GM18873 (cell line): Measurements from ENCODE around the gene C1QTNF8.
"Not testable (repeated sequence)": the region's sequence is repeated elsewhere in the genome, so short reads cannot be mapped to it uniquely, and the experiment has no call there.

Experiments
- ATAC-seq: cut with Tn5 transposase; IDR thresholded peaks from one replicate; pipeline ENCODE4 v1.9.1; 2021; ENCODE audit warnings: mild to moderate bottlenecking, moderate library complexity, moderate number of reproducible peaks; ENCODE audit not compliant: unreplicated experiment, low FRiP score

C1QTNF8 gene

GRCh38 chr16:1095450-1096168, 435 bp downstream of the C1QTNF8 start:
- no peak for ATAC-seq

GRCh38 chr16:1094601-1095449, 1.2 kb downstream of the C1QTNF8 start:
- ATAC-seq: no peak

- no peak for ATAC-seq
Measured at GRCh38 chr16:1094124-1094479, 1.9 kb downstream of the C1QTNF8 start.

DNA sequence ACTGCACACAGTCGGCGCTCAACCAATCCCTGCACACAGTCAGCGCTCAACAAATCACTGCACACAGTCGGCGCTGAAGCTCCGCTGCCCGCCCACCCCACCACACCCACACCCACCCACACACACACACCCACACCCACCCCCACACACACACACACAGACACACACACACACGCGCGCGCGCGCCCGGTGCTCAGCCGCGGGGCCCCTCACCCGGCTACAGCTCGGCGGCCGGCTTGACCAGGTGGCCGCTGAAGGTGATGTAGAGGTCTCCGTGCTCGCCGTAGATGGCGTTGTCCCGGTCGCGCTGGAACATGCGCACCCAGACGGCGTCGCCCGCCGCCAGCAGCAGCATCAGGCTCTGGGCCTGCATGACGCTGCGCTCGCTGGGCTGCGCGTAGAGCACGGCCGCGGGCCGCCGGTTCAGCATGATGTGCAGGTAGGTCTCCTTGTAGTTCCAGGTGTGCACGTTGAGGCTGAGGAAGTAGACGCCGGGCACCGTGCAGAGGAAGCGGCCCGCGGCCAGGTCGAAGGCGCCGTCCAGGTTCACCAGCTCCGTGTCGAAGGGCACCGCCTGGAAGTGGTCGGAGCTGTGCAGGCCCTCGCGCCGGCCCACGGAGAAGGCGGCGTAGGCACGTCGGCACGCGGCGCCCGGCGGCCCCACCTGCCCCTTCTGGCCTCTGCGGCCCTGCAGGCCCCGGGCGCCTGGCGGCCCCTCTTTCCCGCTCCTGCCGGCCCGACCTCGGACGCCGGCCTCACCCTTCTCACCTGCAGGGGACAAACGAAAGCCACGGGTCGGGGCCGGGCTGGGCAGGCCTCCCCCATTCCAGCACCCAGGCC, 2.5 kb downstream of the C1QTNF8 start:
- ATAC-seq: no peak

DNA sequence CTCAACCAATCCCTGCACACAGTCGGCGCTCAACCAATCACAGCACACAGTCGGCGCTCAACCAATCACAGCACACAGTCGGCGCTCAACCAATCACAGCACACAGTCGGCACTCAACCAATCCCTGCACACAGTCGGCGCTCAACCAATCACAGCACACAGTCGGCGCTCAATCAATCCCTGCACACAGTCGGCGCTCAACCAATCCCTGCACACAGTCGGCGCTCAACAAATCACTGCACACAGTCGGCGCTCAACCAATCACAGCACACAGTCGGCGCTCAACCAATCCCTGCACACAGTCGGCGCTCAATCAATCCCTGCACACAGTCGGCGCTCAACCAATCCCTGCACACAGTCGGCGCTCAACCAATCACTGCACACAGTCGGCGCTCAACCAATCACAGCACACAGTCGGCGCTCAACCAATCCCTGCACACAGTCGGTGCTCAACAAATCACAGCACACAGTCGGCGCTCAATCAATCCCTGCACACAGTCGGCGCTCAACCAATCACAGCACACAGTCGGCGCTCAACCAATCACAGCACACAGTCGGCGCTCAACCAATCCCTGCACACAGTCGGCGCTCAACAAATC, 3.3 kb downstream of the C1QTNF8 start:
- not testable (repeated sequence) for ATAC-seq

GRCh38 chr16:1091992-1092552, 4.0 kb downstream of the C1QTNF8 start:
- ATAC-seq: no peak

DNA sequence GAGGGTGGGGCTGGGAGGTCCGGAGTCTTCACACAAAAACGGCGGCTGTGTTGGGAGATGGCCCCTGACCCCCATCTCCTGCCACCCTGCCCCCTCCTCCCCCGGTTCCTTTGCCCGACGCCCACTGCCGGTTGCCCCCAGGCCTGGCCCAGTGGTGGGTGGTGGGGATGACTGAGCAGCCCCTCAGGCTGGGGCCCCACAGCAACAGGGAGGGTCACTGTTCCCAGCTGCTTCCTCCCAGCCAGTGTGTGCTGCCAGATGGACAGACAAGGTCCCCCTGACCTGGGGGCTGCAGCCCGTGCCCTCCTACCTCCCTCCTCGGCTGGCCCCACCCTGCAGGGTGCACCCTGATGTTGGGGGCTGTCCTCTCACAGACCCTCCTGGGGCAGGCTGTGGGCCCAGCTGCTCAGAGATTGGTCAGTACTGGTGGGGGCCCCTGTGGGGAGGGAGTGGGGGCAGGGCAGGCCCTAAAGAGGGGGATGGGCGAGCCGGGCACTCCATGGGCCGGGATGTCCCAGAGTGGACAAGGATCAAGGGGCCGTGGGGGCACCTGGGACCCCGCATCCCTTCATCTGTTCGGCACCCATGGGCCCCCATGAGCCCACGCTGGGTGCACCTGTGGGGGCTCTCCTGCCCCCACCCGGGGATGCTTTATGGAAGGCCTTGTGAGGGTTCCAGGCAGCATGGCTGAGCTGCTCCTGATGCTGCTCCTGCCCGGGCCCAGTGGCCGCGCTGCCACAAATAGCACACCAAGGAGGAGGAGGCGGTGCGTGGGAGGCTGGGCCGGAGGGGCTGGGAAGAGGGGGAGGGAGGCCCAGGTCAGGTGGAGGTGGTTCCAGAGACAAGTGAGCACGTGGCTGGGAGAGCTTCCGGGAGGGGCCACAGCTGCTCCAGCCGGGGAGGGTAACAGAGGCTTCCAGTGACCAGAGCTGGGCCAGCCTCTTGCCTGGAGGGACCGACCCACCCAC, 5.1 kb downstream of the C1QTNF8 start:
- no peak for ATAC-seq

DNA sequence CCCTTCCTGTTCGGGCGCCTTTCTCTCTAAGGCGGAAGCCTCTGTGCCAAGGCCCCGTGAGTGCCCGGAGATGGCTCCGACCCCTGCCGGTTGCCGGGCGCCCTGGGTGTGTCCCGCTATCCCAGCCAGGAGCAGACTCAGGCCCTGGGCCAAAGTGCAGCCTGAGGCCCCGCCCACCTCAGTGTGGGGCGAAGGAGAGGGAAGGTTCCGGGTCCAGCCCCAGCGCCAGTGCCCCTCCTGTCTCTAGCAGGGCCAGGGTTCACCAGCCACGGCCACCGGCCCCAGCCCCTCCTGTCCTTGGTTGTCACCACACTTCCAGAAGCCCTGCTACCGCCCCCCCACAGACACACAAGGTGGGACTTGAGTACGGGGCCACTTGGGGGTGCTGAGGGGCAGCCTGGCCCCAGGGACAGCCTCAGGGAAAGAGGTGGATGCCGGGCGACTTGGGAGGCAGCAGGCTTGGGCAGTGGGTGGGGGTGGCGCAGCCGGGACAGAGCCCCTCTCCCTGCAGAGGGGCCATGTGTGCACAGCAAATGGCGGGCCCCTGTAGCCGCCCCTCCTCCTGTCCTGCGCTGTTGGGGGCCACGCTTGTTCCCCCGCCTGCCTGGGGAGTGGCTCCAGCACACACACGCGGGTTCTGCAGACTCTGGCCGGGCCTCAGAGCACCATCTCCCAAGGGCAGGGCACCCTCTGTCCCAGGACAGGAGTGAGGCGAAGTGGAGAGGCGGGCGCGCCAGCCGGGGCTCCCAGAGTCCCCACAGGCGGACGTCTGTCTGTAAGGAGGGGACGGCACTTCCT, 6.0 kb downstream of the C1QTNF8 start:
- ATAC-seq: no peak

GRCh38 chr16:1089439-1089821, 6.6 kb downstream of the C1QTNF8 start:
- ATAC-seq: no peak

DNA sequence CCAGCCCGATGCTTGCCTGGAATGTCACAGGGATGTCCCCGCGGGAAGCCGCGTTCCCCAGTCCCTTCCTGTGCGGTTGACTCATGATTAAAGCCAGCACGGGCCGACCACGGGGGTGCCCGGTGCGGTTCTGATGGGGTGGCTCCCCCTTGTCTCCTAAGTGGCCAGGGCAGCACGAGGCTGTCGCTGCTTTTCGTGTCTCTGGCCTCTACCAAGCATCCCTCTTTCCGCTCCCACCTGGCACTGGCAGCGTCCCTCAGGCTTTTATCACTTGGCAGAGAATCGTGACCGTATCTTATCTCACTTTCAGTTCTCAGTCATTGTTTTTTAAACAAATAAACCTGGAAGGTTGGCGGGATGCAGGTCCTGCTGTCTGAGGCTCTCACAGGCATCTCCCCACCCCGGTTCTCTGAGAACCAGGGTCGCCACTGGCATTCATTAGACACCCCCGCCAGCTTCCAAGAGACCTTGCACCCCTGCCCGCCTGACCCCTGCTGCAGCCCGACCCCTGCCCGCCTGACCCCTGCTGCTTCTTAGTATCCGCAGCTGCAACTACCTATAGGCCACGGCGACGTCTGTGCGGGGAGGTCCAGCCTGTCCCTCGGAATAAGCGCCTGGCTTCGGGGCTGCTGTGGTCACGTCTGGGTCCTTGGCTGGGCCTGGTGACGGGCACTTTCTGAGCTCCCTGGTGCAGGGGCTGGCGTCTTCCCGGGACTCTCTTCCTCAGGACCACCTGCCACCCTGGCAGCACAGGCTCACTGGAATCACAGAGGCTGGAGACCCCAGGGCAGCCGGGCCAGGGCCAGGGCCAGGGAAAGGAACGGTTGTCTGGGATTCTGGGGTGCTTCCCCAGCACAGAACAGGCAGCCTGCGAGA, 7.5 kb downstream of the C1QTNF8 start:
- no peak for ATAC-seq

DNA sequence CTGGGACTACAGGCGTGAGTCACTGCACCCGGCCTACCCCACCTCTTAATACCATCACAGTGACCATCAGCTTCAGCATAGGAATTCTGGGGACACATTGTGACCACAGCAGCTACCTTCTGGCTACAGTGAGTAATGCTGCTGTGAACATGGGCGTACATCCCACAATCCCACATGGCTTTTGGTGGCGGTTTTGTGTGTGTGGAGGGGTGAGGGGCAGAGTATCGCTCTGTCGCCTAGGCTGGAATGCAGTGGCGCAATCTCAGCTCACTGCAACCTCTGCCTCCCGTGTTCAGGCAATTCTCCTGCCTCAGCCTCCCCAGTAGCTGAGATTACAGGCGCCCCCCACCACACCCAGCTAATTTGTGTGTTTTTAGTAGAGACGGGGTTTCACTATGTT, 9.6 kb downstream of the C1QTNF8 start:
- not testable (repeated sequence) for ATAC-seq

DNA sequence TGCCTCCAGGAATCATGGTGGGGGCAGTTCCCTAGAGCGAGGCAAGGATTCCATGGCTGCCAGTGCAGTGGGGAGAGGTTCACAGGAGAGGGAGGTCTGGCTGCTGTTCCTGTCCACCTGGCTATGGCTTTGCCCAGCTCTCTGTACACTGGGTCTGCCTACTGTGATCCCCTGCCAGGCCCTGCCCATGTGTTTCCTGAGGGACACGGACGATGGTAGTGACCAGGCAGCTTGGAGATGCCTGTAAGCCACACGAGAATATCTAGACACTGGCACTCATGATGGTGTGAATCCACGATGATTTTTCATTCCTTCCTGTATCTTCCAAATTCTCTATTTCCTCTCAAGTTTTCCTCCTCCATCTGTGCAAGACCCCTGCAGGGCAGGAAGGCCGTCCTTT, 11.1 kb downstream of the C1QTNF8 start:
- no peak for ATAC-seq

DNA sequence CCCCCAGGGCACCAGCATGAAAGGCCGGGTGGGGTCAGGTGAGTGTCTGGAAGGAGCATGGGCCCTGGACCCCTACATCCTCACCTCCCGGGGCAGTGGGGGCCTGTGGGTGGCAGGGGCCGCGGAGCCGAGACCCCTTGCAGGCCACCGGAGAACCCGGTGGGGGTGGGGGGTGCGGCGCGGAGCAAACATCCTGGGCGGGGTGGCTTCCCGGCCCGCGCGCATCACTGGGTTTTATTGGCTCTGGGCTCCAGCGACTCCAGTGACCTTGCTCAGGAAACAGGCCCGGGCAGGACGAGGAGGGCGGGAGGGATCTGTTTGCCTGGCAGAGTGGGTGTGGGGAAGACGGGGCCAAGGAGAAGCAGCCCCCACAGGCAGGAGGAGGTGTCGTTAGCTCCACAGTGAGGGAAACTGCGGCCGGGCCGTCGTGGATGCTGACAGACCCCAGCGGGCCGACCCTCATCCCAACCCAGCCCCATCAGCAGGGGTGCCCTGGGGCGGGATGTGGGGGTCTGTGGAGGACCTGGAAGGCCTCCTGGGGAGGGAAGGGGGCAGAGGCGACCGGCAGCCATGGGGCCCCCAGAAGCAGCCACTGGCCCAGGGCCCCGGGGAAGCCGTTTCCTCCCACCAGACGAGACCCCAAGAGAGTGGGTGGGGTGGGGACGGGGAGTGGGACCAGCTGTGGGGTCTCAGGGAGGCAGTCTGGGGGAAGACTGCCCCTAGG, 12.9 kb downstream of the C1QTNF8 start:
- no peak for ATAC-seq

GRCh38 chr16:1082266-1082951, 13.6 kb downstream of the C1QTNF8 start:
- ATAC-seq: no peak

DNA sequence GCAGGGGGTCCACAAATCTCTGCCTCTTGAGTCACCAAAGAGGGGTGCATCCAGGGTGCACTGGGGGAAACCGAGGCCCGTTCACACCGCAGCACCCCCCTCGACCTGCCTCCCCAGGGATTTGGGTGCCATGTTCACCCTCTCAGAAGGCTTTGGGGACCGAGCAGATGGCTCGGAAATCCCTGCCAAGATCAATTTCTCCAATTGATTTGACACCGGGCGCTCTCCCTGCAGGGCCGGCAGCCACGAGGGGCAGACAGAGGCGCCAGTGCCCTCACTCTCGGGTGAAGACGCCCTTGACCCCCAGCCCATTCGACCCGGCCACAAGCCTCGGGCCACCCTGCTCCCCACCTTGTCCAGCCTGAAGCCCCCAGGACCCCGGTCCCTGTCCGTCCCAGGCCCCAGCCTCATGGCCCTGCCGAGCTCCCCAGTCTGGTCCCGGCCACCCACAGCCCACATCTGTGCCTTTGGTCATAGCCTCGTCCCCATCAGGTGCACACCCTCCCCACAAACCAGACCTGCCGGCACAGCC, 14.2 kb downstream of the C1QTNF8 start:
- ATAC-seq: no peak
